Astrocyte (in vitro differentiated cells and primary cell): ENCODE results near the gene LYSMD3.

Experiments
- EZH2 ChIP-seq: IDR thresholded peaks from 2 replicates; pipeline ENCODE4 v1.6.1; 2012; ENCODE audit warnings: mild to moderate bottlenecking, low read length, inconsistent platforms; ENCODE audit not compliant: insufficient read depth
- TF ChIP-seq, protein P1 (sequence below): IDR thresholded peaks from 2 replicates; pipeline ENCODE4 v1.5.1; 2011; ENCODE audit warnings: low read depth, mild to moderate bottlenecking, inconsistent platforms, low read length, moderate library complexity; ENCODE audit not compliant: insufficient read depth

DNA sequence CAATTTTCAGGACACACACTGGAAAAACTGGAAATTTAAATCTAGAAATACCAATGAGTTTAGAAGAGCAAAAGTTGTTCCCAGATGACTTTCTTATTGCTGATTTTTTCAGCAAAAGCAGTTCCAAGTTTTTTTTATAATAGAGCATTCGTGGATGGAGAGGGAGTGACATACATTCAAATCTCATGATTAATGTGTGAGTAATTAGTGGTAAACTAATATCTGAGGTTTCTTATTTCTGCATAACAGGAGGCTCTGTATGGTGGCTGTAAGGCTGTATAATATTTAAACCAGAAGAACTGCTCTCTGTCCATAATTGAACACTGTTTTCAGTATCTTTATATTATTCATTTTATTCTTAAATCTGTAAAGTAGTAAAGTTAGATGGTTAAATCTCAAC is 25.8 kb downstream of the LYSMD3 start:
- TF ChIP-seq, protein P1, sequence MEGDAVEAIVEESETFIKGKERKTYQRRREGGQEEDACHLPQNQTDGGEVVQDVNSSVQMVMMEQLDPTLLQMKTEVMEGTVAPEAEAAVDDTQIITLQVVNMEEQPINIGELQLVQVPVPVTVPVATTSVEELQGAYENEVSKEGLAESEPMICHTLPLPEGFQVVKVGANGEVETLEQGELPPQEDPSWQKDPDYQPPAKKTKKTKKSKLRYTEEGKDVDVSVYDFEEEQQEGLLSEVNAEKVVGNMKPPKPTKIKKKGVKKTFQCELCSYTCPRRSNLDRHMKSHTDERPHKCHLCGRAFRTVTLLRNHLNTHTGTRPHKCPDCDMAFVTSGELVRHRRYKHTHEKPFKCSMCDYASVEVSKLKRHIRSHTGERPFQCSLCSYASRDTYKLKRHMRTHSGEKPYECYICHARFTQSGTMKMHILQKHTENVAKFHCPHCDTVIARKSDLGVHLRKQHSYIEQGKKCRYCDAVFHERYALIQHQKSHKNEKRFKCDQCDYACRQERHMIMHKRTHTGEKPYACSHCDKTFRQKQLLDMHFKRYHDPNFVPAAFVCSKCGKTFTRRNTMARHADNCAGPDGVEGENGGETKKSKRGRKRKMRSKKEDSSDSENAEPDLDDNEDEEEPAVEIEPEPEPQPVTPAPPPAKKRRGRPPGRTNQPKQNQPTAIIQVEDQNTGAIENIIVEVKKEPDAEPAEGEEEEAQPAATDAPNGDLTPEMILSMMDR: no peak
- no peak for TF ChIP-seq EZH2
